ENCODE results near the gene SND1. TPM values are rescaled to one million over a fixed set of nuclear protein-coding genes. Genes with fewer than 3 reads are reported as not detected.

The SND1 gene
- total RNA-seq, 2 donors from 2014 or later, result 91.0 to 111 TPM

GRCh38 chr7:127911968-127912511 lies 260.0 kb downstream of the SND1 start:
- no peak overlapping the region for H3K4me3 ChIP-seq
- no peaks in the 10 kb centered on the region for H3K36me3 ChIP-seq
- H3K27ac ChIP-seq, result no peak overlapping the region
- H3K9me3 ChIP-seq, result no peaks in the 10 kb centered on the region
- TF ChIP-seq CTCF (IDR thresholded peaks at IDR 0.05), result no peak
- DNase-seq (ENCODE audit: low spot score) (no peak), ATAC-seq (ENCODE audit: insufficient number of reproducible peaks, low FRiP score, low read depth) (no peak)
- peaks cover 0 to 20% of the 10 kb centered on the region in 2 donors for H3K4me1 ChIP-seq (ENCODE audit: control insufficient read depth in 1 of 2, low read depth in 2 of 2)
- H3K27me3 ChIP-seq (replicated peaks; ENCODE audit: insufficient read depth), result no peaks in the 10 kb centered on the region

GRCh38 chr7:127912901-127913300 lies 260.9 kb downstream of the SND1 start:
- ATAC-seq (ENCODE audit: insufficient number of reproducible peaks, low FRiP score, low read depth), result no peak
- H3K4me1 ChIP-seq (ENCODE audit: control insufficient read depth in 1 of 2, low read depth in 2 of 2), result peaks cover 0 to 20% of the 10 kb centered on the region in 2 donors
- TF ChIP-seq CTCF (IDR thresholded peaks at IDR 0.05), result no peak

GRCh38 chr7:127913686-127914085 lies 261.7 kb downstream of the SND1 start:
- no peak for TF ChIP-seq CTCF (IDR thresholded peaks at IDR 0.05)
- peaks cover 0 to 20% of the 10 kb centered on the region in 2 donors for H3K4me1 ChIP-seq (ENCODE audit: control insufficient read depth in 1 of 2, low read depth in 2 of 2)
- no peaks in the 10 kb centered on the region for H3K36me3 ChIP-seq
- no peaks in the 10 kb centered on the region for H3K9me3 ChIP-seq
- no peak overlapping the region for H3K4me3 ChIP-seq
- ATAC-seq (ENCODE audit: insufficient number of reproducible peaks, low FRiP score, low read depth), result no peak
- no peaks in the 10 kb centered on the region for H3K27me3 ChIP-seq (replicated peaks; ENCODE audit: insufficient read depth)
- DNase-seq (ENCODE audit: low spot score), result no peak
- no peak overlapping the region for H3K27ac ChIP-seq

More at GRCh38 chr7:127912901-127913300, 260.9 kb downstream of the SND1 start:
- H3K27me3 ChIP-seq (replicated peaks; ENCODE audit: insufficient read depth), result no peaks in the 10 kb centered on the region
- no peak for DNase-seq (ENCODE audit: low spot score)
- no peak overlapping the region for H3K27ac ChIP-seq
- H3K9me3 ChIP-seq, result no peaks in the 10 kb centered on the region
- H3K36me3 ChIP-seq, result no peaks in the 10 kb centered on the region
- no peak overlapping the region for H3K4me3 ChIP-seq

DNA sequence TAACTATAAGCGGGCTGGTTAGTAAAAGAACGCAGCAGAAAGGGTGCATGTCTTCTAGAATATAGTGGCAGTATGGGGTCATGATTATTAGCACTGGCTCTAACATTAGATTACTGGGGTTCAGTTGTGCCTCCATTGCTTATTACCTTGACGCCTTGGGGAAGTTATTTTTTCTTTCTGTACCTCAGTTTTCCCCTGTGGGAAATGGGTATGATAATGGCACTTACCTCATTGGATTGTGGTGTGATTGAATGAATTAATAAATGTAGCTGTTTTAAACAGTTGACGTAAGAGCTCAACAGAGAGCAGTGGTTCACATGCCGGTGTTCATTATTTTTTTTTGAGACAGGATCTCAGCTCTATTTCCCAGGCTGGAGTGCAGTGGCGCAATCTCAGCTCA lies 262.7 kb downstream of the SND1 start:
- H3K9me3 ChIP-seq, result no peaks in the 10 kb centered on the region
- no peak for TF ChIP-seq CTCF (IDR thresholded peaks at IDR 0.05)
- H3K4me1 ChIP-seq (ENCODE audit: control insufficient read depth in 1 of 2, low read depth in 2 of 2), result peaks cover 0 to 15% of the 10 kb centered on the region in 2 donors
- no peaks in the 10 kb centered on the region for H3K27me3 ChIP-seq (replicated peaks; ENCODE audit: insufficient read depth)
- H3K36me3 ChIP-seq, result no peaks in the 10 kb centered on the region
- ATAC-seq (ENCODE audit: insufficient number of reproducible peaks, low FRiP score, low read depth), result no peak
- no peak overlapping the region for H3K4me3 ChIP-seq
- H3K27ac ChIP-seq, result no peak overlapping the region
- DNase-seq (ENCODE audit: low spot score), result no peak

- Histone ChIP-seq H3K4me1 (ENCODE audit: control insufficient read depth in 1 of 2, low read depth in 2 of 2) (peaks cover 0 to 4% of the 10 kb centered on the region in 2 donors), H3K27me3 (replicated peaks; ENCODE audit: insufficient read depth) (no peaks in the 10 kb centered on the region), H3K36me3 (no peaks in the 10 kb centered on the region), H3K27ac (no peak overlapping the region), H3K4me3 (no peak overlapping the region), H3K9me3 (no peaks in the 10 kb centered on the region)
- no peak for TF ChIP-seq CTCF (IDR thresholded peaks at IDR 0.05)
- no peak for ATAC-seq (ENCODE audit: insufficient number of reproducible peaks, low FRiP score, low read depth)
- no peak for DNase-seq (ENCODE audit: low spot score)
These were observed 264.7 kb downstream of the SND1 start for GRCh38 chr7:127916735-127917134.
